Smooth muscle cell (in vitro differentiated cells): ENCODE measurements around the gene NGEF. TPM values are rescaled to one million over a fixed set of nuclear protein-coding genes. Genes with fewer than 3 reads are reported as not detected.

Experiments
- DNase-seq: peaks from one replicate; lab custom pipeline; 2025; ENCODE audit not compliant: unreplicated experiment; lab: John Stamatoyannopoulos, UW
- H2AFZ ChIP-seq: fragments of 200-600 bp; sonication (generic); 2 replicates; pipeline ENCODE4 v1.6.0; 2016; ENCODE audit warnings: antibody characterized with exemption, low read depth, mild to moderate bottlenecking
- H3F3A ChIP-seq: fragments of 200-600 bp; sonication (generic); 2 replicates; pipeline ENCODE4 v1.6.0; 2017; ENCODE audit warnings: antibody characterized with exemption, low read depth
- H3K27ac ChIP-seq: fragments of 200-600 bp; sonication (generic); 2 replicates; pipeline ENCODE4 v1.5.1; 2016; ENCODE audit warnings: low read depth, mild to moderate bottlenecking
- H3K27me3 ChIP-seq: fragments of 200-600 bp; sonication (generic); 2 replicates; pipeline ENCODE4 v1.6.1; 2016; ENCODE audit warnings: low read depth, mild to moderate bottlenecking
- H3K36me3 ChIP-seq: fragments of 200-600 bp; sonication (generic); 2 replicates; pipeline ENCODE4 v1.5.1; 2016; ENCODE audit warnings: low read depth
- H3K4me1 ChIP-seq: fragments of 200-600 bp; sonication (generic); 2 replicates; pipeline ENCODE4 v1.5.1; 2016; ENCODE audit warnings: low read depth
- H3K4me2 ChIP-seq: fragments of 200-600 bp; sonication (generic); 2 replicates; pipeline ENCODE4 v1.6.0; 2016; ENCODE audit warnings: mild to moderate bottlenecking
- H3K4me3 ChIP-seq: fragments of 200-600 bp; sonication (generic); 2 replicates; pipeline ENCODE4 v1.5.1; 2016; ENCODE audit warnings: mild to moderate bottlenecking
- H3K79me2 ChIP-seq: fragments of 200-600 bp; sonication (generic); 2 replicates; pipeline ENCODE4 v1.6.0; 2016; ENCODE audit warnings: low read depth, mild to moderate bottlenecking
- H3K9ac ChIP-seq: fragments of 200-600 bp; sonication (generic); 2 replicates; pipeline ENCODE4 v1.6.0; 2016; ENCODE audit warnings: low read depth
- H3K9me3 ChIP-seq: fragments of 200-600 bp; sonication (generic); replicated peaks from 2 replicates; pipeline ENCODE4 v1.5.1; 2016; ENCODE audit warnings: low read depth
- H4K20me1 ChIP-seq: fragments of 200-600 bp; sonication (generic); 2 replicates; pipeline ENCODE4 v1.6.0; 2016; ENCODE audit warnings: low read depth
- CTCF ChIP-seq: fragments of 200-600 bp; sonication (generic); IDR thresholded peaks from 2 replicates; pipeline ENCODE4 v1.5.1; 2017; ENCODE audit warnings: borderline replicate concordance, mild to moderate bottlenecking, antibody characterized with exemption; ENCODE audit not compliant: insufficient read depth, poor library complexity, severe bottlenecking
- WGBS: methylation state at CpG from one replicate; pipeline ENCODE4 v1.1.7; 2016; ENCODE audit warnings: low lambda C conversion rate; 5-methylcytosine and 5-hydroxymethylcytosine counted together
- polyA plus RNA-seq: library from polyadenylated mRNA; unstranded; fragments of >200 nt; fragmentation: Nextera tagmentation; extraction: Ambion mirVana; gene quantifications from 2 replicates; pipeline ENCODE4 v1.2.1, GENCODE V29; 2016
- total RNA-seq: library from RNA; depleted of rRNA; stranded (reverse); fragments of >200 nt; gene quantifications from 2 replicates; pipeline ENCODE4 v1.2.3, GENCODE V29; 2014

The NGEF gene
- total and polyA plus RNA-seq, 2 experiments from 2014 or later, result 0.09 TPM; not detected in 1

- no peak for DNase-seq
- H3K4me2 ChIP-seq, result no peak overlapping the region
- no peak overlapping the region for H3K9ac ChIP-seq
- H3K27me3 ChIP-seq, result no peaks in the 10 kb centered on the region
- H2AFZ ChIP-seq, result no peak overlapping the region
- no peaks in the 10 kb centered on the region for H3K4me1 ChIP-seq
- WGBS, result 86% methylated on average over 5 of the region's 5 CpGs
- no peaks in the 10 kb centered on the region for H3K36me3 ChIP-seq
- H3F3A ChIP-seq, result no peaks in the 10 kb centered on the region
- H3K4me3 ChIP-seq, result no peak overlapping the region
- no peaks in the 10 kb centered on the region for H3K79me2 ChIP-seq
- H4K20me1 ChIP-seq, result no peaks in the 10 kb centered on the region
- H3K9me3 ChIP-seq, result no peaks in the 10 kb centered on the region
- TF ChIP-seq CTCF, result no peak
- no peak overlapping the region for H3K27ac ChIP-seq
These were observed 123.1 kb downstream of the NGEF start for GRCh38 chr2:232889876-232890401.

- Histone ChIP-seq H3F3A (no peaks in the 10 kb centered on the region), H3K79me2 (no peaks in the 10 kb centered on the region), H3K9me3 (no peaks in the 10 kb centered on the region), H4K20me1 (no peaks in the 10 kb centered on the region), H2AFZ (no peak overlapping the region), H3K36me3 (no peaks in the 10 kb centered on the region), H3K27me3 (no peaks in the 10 kb centered on the region), H3K4me3 (no peak overlapping the region), H3K27ac (no peak overlapping the region), H3K4me2 (no peak overlapping the region), H3K4me1 (no peaks in the 10 kb centered on the region), H3K9ac (no peak overlapping the region)
- 91% methylated on average over 14 of the region's 14 CpGs for WGBS
- DNase-seq, result no peak
- TF ChIP-seq CTCF, result no peak
These were observed 124.1 kb downstream of the NGEF start for GRCh38 chr2:232888839-232889529.

- H4K20me1 ChIP-seq, result no peaks in the 10 kb centered on the region
- H3K36me3 ChIP-seq, result no peaks in the 10 kb centered on the region
- TF ChIP-seq CTCF, result no peak
- no peak overlapping the region for H3K4me3 ChIP-seq
- WGBS, result 94% methylated on average over 21 of the region's 21 CpGs
- no peaks in the 10 kb centered on the region for H3K79me2 ChIP-seq
- no peak overlapping the region for H2AFZ ChIP-seq
- H3K4me2 ChIP-seq, result no peak overlapping the region
- no peaks in the 10 kb centered on the region for H3K4me1 ChIP-seq
- no peaks in the 10 kb centered on the region for H3K27me3 ChIP-seq
- no peaks in the 10 kb centered on the region for H3K9me3 ChIP-seq
- no peak overlapping the region for H3K27ac ChIP-seq
- DNase-seq, result no peak
- H3K9ac ChIP-seq, result no peak overlapping the region
- H3F3A ChIP-seq, result no peaks in the 10 kb centered on the region
These were observed 124.8 kb downstream of the NGEF start for GRCh38 chr2:232888099-232888836.
